GM21529 (cell line): Measurements from ENCODE around the gene GOLM1.
"Not testable (repeated sequence)": the region's sequence is repeated elsewhere in the genome, so short reads cannot be mapped to it uniquely, and the experiment has no call there.

Experiments used
- ATAC-seq: cut with Tn5 transposase; IDR thresholded peaks from one replicate; pipeline ENCODE4 v1.9.1; 2021; ENCODE audit not compliant: unreplicated experiment

GOLM1 gene

DNA sequence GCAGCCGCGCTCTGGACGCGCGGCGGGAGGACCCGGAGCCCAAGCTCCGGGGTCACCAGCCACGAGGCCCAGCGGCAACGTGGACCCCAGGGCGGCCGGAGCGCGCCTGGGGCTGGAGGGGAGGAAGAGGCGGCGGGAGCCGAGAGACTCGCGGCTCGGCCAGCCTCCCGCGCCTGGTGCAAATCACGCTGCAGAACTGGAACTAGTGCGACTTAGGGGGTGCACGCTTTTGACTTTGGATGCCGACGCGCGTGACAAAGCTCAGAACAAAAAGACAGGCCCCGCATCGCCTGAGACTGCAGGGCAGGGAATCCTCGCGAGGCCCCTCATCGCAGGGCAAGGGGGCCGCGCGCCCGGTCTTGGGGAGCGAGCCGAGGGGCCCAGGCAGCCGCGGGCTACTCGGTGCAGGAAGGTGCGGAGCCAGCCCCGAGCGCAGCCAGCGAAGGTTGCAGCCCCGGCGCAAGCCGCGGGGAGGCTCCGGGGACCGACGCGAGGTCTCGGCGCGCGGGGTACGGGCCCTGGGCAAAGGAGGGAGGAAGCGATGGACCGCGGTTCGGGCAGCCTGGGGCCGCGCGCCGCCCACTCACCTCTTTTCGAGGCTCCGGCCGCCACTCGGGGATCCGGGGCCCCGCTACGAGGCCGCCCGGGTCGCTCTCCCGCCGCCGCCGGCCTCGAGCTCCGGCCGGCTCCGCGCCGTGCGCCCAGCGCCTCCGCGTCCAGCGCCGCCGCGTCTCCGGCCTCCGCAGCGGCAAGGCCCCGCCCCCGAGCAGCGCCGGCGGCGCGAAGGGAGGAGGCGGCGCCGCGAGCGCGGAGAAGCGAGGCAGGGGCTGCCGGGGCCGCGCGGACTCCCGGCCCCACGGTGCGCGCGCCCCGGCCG is at the start of gene GOLM1:
Gene GOLM1 (minus strand): TSS at position 735 of the 877 bp plus-strand sequence. CDS start 20,238 bp downstream, outside the sequence.
- ATAC-seq: peak; percentile 73

DNA sequence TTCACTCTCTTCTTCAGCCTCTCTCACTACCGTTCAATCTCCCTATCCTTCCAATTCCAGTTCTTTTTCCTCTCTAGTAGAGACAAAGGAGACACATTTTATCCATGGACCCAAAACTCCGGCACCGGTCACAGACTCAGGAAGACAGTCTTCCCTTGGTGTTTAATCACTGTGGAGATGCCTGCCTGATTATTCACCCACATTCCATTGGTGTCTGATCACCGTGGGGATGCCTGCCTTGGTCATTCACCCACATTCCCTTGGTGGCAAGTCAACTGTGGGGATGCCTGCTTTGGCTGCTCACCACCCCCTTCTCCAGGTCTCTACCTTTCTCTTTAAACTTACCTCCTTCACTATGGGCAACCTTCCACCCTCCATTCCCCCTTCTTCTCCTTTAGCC is 47.3 kb upstream of the GOLM1 start:
- ATAC-seq: not testable (repeated sequence)

DNA sequence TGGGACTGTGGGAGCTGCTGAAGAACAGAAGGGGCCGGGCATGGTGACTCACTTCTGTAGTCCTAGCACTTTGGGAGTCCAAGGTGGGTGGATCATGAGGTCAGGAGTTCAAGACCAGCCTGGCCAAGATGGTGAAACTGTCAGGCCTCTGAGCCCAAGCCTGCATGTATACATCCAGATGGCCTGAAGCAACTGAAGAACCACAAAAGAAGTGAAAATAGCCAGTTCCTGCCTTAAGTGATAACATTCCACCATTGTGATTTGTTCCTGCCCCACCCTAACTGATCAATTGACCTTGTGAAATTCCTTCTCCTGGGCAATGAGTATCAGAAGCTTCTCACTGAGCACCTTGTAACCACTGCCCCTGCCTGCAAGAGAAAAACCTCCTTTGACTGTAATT is 46.6 kb upstream of the GOLM1 start:
- ATAC-seq: not testable (repeated sequence)

DNA sequence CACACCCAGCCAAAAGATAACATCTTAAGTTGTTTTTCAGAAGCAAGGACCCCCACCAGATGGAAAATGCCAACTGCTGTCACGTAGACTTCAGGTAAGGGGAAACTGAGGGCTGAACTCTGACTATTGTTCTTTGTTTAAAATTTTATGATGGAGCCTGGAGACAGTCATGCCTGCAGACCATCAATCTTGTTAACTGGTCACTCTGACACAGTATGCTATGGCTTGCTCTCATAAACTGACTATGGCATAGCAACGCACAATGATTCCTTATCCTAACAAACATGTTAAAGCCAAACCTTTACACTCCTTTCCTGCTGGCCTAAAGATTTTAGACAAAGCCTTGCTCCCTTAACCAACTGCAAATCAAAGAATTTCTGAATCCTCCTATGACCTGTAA is 43.6 kb upstream of the GOLM1 start:
- ATAC-seq: no peak

DNA sequence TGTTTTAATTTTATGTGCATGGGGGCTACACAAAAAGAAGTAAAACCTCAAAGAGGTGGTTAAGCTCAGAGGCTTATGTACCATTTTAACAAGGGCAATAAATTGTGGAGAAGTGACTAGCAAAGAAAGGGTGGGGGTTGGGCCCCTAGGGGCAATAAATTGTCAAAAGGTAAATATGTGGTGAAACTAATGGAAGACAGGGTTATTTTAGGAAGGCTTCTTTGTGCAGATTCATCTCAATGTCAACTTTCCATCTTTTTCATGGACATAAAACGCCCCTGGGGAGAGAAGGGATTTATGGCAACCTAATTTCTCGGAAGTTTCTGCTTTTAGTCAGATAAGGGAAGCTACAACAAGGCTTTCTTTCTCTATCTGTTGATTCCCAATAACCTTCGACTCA is 42.5 kb upstream of the GOLM1 start:
- no peak for ATAC-seq

- ATAC-seq: no peak
These were observed 36.0 kb upstream of the GOLM1 start for GRCh38 chr9:86135371-86135770.

- no peak for ATAC-seq
These were observed 35.0 kb upstream of the GOLM1 start for GRCh38 chr9:86134361-86134760.

DNA sequence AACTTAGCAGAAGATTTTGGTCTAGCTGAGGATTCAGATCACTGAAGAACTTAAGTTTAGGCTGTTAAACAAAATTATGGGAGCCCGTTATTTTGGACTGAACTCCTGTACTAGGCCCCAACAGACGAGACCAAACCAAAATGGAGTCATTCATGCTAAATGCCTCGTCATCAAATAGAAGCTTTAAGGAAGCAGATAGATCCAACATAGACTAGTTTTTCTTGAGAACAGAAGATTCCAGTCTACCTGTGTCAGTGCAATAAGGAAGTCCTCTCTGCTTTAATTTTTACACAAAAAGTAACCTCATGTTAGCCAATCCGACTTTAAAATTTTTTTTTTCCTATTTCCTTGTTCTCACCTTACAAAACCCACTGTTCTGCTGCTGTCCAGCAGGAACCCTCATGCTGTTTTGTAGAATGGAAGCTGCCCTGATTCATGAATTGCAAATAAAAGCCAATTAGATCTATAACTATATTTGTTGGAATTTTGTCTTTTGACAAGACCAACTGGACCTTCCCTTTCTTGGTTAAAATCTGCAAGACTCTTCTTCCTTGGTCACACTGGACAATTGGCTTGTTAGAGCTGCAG is 29.0 kb upstream of the GOLM1 start:
- no peak for ATAC-seq

GRCh38 chr9:86126998-86127972 is 27.9 kb upstream of the GOLM1 start:
- no peak for ATAC-seq

DNA sequence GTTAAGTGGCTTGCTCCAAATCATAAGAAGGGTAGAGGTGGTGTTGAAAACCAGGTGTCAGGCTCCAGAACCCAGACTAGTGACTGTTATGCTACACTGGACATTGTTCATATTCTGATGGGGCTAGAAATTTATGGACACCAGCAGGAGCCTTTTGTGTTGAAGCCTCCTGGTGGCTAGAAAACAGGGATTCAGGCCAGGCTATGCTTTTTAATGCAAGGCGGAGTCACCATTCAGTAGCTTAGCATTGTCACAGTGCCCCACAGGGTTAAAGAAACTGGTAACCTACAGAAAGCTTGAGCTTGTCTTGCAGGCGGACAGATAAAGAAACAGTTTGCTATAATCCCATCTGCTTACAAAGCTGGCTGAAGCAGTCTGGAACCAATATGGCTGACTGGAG is 23.0 kb upstream of the GOLM1 start:
- ATAC-seq: no peak

- no peak for ATAC-seq
These were observed 20.1 kb upstream of the GOLM1 start for GRCh38 chr9:86119457-86119856.

DNA sequence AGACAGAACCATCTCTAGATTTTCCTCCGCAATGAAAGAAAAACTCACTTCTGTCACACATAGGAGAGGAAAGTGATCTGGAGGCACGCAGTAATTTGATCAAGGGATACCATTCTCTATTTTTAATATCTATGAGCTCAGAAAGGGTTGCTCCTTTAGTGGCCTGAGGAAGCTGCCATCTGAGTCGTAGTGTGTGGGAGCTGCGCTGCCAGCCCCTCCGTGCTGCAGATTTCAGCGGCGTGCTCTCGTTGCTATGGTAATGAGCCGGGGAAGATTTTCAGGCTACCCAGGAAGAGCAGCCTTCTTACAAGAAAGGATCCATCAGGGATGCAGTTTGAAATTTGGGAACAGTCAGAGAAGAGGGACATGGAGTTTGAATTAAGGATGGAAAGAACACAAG is 17.1 kb upstream of the GOLM1 start:
- no peak for ATAC-seq

- no peak for ATAC-seq
These were observed 16.5 kb upstream of the GOLM1 start for GRCh38 chr9:86115886-86116285.

DNA sequence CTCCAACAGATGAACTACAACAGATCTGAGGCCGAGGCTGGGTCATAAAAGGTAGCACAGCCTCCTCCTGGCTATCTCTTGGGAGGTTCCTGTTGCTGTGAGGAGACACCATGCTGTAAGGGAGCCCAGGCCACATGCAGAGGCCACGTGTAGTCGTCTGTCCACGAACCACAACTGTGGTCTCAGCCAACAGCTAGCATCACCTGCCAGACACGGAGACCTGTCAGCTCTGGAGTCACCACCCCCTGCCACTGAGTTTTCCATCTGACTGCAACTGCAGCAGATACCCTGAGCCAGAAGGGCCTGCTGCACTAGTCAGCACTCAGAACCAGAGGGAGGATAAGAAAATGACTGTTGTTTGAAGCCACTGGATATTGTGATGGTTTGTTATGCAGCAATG is 12.7 kb upstream of the GOLM1 start:
- no peak for ATAC-seq

DNA sequence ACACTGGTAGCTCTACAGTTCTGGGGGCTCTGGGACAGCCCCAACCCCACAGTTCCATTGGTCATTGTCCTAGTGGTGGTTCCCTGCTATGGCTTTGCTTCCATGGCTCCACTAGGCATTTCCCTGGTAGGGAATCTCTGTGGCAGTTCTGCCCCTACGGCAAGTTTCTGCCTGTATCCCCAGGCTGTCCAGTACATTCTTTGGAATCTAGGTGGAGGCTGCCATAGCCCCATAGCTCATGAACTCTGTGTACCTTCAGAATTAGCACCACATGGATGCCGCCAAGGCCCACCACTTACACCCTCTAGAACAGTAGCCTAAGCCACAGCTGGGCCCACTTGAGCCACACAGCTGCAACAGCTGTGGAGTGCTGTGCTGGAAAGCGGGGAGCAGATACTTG is 3.3 kb upstream of the GOLM1 start:
- ATAC-seq: no peak

DNA sequence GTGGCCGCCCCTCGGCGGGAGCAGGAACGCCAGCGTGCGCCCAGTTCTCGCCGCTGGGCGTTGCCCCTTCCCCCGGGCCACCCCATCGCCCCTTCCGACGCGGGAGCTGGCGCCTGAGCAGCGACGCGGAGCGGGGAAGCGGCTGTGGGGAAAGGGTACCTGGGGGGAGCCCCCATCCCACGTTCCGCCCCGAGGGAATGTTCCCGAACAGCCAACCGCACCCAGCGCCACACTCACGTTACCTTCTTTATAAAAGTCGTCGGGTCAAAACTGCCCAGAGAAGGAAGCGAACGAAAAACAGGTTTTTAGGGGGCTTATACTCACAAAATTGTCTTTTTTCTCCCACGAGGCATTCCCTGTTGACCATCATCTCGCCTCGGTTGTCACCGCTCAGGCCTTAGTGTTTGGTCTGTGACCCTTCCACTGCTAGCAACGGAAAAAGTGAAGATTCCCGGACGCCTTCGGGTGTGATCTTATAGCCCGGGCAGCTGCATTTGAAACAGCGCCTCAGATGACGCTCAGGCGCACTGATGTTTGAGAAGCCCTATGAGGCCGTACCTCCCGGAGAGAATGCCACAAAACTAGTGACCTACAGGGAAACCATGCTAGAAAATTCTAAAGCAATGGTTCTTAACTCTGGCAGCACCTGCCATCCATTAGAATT is 475 bp upstream of the GOLM1 start:
- ATAC-seq: no peak

DNA sequence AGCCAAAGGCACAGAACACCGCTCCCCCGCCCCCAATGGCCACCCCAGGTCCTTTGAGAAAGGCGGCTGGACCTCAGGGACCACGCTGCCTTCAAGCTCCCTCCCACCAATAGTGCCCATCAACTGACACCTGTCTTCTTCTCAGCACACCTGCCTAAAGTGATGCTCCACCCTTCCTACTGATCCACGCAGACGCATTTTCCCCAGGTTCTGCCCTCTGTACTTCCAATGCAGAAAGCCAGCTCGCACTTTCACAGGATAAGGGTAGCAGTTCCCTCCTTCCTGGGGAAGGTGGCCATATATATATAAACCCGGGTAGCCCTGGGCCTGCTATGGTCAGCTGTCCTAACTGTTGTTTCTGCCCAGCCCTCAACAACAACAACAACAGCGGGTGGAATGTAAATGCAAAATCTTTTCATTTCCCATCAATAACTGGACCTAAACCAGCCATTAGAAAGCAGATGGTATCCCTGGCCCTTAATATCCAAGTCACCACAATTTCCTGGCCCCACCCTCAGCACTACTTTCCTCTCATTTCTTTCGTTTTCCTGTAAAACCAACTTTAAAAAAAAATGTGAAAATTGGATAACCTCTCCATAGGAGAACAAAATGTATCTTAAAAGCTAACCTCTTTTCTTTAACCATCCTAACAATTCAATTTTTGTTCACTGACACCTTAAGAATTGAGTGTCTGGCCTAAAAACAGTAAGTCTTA is 1.7 kb downstream of the GOLM1 start:
- no peak for ATAC-seq

GRCh38 chr9:86096386-86096785 is 3.0 kb downstream of the GOLM1 start:
- no peak for ATAC-seq

DNA sequence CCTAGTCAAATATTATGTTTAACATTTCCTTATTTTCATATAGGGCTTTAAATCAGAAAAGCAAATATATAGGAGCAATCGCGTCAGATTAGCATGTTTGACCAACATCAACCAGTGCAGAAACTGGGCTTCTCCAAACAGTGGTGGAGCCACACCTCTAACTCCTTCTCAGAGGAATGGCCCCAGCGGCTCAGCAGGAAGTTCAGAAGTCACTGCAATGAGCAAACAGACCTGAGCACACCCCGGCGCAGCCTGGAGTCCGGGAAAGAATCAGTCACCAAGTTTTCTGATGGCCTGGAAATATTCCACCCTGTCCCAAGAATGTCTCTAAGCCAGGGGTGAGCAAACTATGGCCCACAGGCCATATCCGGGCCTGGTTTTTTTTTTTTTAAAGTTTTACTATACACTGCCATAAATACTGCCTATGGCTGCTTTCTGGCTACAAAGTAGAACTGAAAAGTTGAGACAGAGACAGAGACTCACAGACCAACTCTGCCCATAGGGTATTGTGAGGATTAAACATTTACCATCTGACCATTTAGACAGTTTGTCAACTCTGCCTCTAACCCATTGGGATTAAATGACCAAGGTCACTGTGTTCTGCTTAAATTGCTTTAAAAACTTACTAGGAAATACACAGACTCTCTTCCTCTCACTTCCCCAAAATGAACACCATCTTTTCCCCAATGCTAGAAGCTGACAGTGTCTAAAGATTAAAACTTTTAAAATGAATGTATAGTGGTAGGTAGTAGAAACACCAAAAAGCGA is 5.4 kb downstream of the GOLM1 start:
- ATAC-seq: peak; percentile 70
